HUES6 (cell line): ENCODE measurements around the gene STX19.

ENCODE experiments used
- H3K27ac ChIP-seq: 2 replicates; pipeline ENCODE4 v1.7.0; 2013; ENCODE audit warnings: low read depth, mild to moderate bottlenecking, low read length, inconsistent platforms
- H3K27me3 ChIP-seq: 2 replicates; pipeline ENCODE4 v1.6.1; 2013; ENCODE audit warnings: low read length; ENCODE audit not compliant: control insufficient read depth, insufficient read depth
- H3K36me3 ChIP-seq: 2 replicates; pipeline ENCODE4 v1.6.1; 2013; ENCODE audit warnings: low read length; ENCODE audit not compliant: control insufficient read depth, insufficient read depth
- H3K4me1 ChIP-seq: 2 replicates; pipeline ENCODE4 v1.6.1; 2013; ENCODE audit warnings: low read length; ENCODE audit not compliant: control insufficient read depth, insufficient read depth
- H3K4me3 ChIP-seq: 2 replicates; pipeline ENCODE4 v1.5.1; 2013; ENCODE audit warnings: low read depth, low read length
- H3K9ac ChIP-seq: one replicate; pipeline ENCODE4 v1.6.1; 2013; ENCODE audit warnings: mild to moderate bottlenecking, low read length
- H3K9me3 ChIP-seq: 2 replicates; pipeline ENCODE4 v1.6.1; 2013; ENCODE audit warnings: low read depth, low read length; ENCODE audit not compliant: control insufficient read depth, insufficient read depth

STX19 gene

DNA sequence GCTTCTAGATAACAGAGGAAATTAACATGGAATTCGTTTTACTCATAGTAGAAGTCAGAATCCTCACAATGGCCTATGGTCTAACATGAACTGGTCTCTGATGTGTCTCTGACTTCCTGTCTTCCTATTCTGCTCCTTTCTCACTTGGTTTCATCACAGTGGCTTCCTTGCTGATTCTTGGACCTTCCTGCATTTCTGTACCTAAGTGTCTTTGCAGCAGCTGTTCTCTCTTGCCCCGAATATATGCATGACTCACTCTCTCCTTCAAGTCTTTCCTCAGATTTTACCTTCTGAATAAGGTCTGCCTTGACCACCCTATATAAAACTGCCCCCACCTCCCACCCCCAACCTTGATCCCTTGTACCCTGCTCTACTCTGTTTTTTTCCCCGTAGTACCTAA is 34.3 kb downstream of the STX19 start:
- Histone ChIP-seq H3K9ac (no peak overlapping the region), H3K27me3 (no peaks in the 10 kb centered on the region), H3K9me3 (no peaks in the 10 kb centered on the region; the same call in 1 of the 2 replicates), H3K4me3 (no peak overlapping the region), H3K4me1 (peaks cover 3% of the 10 kb centered on the region; the same call in 1 of the 2 replicates), H3K36me3 (peaks cover 4% of the 10 kb centered on the region; the same call in 1 of the 2 replicates), H3K27ac (no peak overlapping the region)

- H3K4me1 ChIP-seq = peaks cover 3% of the 10 kb centered on the region; the same call in 1 of the 2 replicates
- H3K4me3 ChIP-seq = no peak overlapping the region
- H3K27ac ChIP-seq = no peak overlapping the region
- no peaks in the 10 kb centered on the region for H3K27me3 ChIP-seq
- H3K9ac ChIP-seq = no peak overlapping the region
- H3K9me3 ChIP-seq = no peaks in the 10 kb centered on the region; the same call in 1 of the 2 replicates
- peaks cover 4% of the 10 kb centered on the region; the same call in 1 of the 2 replicates for H3K36me3 ChIP-seq
These were observed 36.2 kb downstream of the STX19 start for GRCh38 chr3:93992207-93992606.

DNA sequence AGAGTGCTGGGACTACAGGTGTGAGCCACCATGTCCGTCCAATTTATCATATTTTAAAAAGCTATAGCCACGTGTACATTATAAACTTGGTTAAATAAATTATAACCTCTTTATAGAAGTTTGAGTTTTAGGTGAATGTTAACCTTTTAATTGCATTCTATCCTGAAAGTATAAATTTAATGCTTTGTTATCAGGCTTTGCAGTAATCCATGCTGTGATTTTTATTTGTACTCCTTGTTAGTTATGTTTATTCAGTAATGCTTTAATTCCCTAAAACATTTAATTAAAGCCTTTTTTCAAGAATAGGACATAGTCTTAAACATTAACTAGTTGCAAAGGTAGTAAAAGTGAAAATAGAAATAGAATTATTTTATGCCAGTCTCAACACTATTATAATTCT is 36.8 kb downstream of the STX19 start:
- Histone ChIP-seq H3K9ac (no peak overlapping the region), H3K4me3 (no peak overlapping the region), H3K4me1 (peaks cover 3% of the 10 kb centered on the region; the same call in 1 of the 2 replicates), H3K9me3 (no peaks in the 10 kb centered on the region), H3K27me3 (no peaks in the 10 kb centered on the region), H3K36me3 (peaks cover 2% of the 10 kb centered on the region; the same call in 1 of the 2 replicates), H3K27ac (no peak overlapping the region)

GRCh38 chr3:93989241-93989640 is 39.2 kb downstream of the STX19 start:
- no peak overlapping the region for H3K9ac ChIP-seq
- H3K9me3 ChIP-seq = no peaks in the 10 kb centered on the region
- H3K27me3 ChIP-seq = no peaks in the 10 kb centered on the region

DNA sequence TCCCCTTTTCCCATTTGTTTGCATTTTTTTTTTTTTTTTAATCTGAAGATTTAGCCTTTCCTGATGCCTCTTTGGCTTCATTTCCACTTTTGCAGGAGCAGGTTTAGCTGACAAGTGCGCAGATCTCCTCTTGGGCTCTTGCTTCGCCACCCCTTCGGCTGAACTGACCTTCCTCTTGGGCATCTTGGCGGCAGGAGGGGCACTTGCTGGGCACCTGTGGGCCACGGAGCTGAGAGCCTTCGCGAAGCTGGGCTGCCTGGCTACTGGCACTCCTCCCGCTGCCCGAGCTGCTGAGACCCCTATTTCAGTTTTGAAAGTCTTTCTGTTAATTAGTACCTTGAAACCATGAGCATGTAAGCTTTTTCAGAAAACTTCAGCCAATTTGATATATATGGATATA is 39.6 kb downstream of the STX19 start:
- no peaks in the 10 kb centered on the region for H3K9me3 ChIP-seq
- H3K36me3 ChIP-seq = no peaks in the 10 kb centered on the region
- no peak overlapping the region for H3K27ac ChIP-seq
- no peak overlapping the region for H3K4me3 ChIP-seq
- no peak overlapping the region for H3K9ac ChIP-seq
- H3K27me3 ChIP-seq = no peaks in the 10 kb centered on the region
- H3K4me1 ChIP-seq = no peaks in the 10 kb centered on the region

More at GRCh38 chr3:93989241-93989640, 39.2 kb downstream of the STX19 start:
- Histone ChIP-seq H3K4me1 (peaks cover 3% of the 10 kb centered on the region; the same call in 1 of the 2 replicates), H3K4me3 (no peak overlapping the region), H3K27ac (no peak overlapping the region), H3K36me3 (no peaks in the 10 kb centered on the region)

GRCh38 chr3:93988283-93988682 is 40.1 kb downstream of the STX19 start:
- Histone ChIP-seq H3K27me3 (no peaks in the 10 kb centered on the region), H3K27ac (no peak overlapping the region), H3K4me3 (no peak overlapping the region), H3K9ac (no peak overlapping the region), H3K4me1 (no peaks in the 10 kb centered on the region), H3K36me3 (no peaks in the 10 kb centered on the region), H3K9me3 (no peaks in the 10 kb centered on the region)

DNA sequence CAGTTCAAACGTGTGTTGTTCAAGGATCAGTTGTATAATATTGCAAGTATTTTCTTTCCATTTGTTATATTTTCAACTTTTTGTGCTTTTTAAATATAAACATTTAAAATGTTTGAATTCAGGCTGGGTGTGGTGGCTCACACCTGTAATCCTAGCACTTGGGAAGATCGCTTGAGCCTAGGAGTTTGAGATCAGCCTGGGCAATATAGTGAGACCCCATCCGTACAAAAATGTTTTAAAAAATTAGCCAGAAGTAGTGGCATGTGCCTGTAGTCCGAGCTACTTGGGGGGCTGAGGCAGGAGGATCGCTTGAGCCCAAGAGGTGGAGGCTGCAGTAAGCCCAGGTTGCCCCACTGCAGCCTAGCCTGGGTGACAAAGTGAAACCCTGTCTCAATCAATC is 43.8 kb downstream of the STX19 start:
- no peak overlapping the region for H3K27ac ChIP-seq
- no peak overlapping the region for H3K9ac ChIP-seq
- H3K9me3 ChIP-seq = no peaks in the 10 kb centered on the region
- no peaks in the 10 kb centered on the region for H3K27me3 ChIP-seq
- no peaks in the 10 kb centered on the region for H3K36me3 ChIP-seq
- no peak overlapping the region for H3K4me3 ChIP-seq
- peaks cover under 1% of the 10 kb centered on the region; the same call in 1 of the 2 replicates for H3K4me1 ChIP-seq

GRCh38 chr3:93983408-93983807 is 45.0 kb downstream of the STX19 start:
- Histone ChIP-seq H3K27me3 (no peaks in the 10 kb centered on the region), H3K9me3 (no peaks in the 10 kb centered on the region), H3K36me3 (no peaks in the 10 kb centered on the region), H3K4me1 (peaks cover 4% of the 10 kb centered on the region; the same call in 1 of the 2 replicates), H3K9ac (no peak overlapping the region), H3K27ac (no peak overlapping the region), H3K4me3 (no peak overlapping the region)

GRCh38 chr3:93981649-93982048 is 46.7 kb downstream of the STX19 start:
- Histone ChIP-seq H3K9ac (no peak overlapping the region), H3K27ac (no peak overlapping the region), H3K4me3 (peak overlapping the region; percentile 65; the same call in 1 of the 2 replicates), H3K4me1 (peaks cover 4% of the 10 kb centered on the region; the same call in 1 of the 2 replicates), H3K9me3 (no peaks in the 10 kb centered on the region), H3K27me3 (no peaks in the 10 kb centered on the region), H3K36me3 (no peaks in the 10 kb centered on the region)

DNA sequence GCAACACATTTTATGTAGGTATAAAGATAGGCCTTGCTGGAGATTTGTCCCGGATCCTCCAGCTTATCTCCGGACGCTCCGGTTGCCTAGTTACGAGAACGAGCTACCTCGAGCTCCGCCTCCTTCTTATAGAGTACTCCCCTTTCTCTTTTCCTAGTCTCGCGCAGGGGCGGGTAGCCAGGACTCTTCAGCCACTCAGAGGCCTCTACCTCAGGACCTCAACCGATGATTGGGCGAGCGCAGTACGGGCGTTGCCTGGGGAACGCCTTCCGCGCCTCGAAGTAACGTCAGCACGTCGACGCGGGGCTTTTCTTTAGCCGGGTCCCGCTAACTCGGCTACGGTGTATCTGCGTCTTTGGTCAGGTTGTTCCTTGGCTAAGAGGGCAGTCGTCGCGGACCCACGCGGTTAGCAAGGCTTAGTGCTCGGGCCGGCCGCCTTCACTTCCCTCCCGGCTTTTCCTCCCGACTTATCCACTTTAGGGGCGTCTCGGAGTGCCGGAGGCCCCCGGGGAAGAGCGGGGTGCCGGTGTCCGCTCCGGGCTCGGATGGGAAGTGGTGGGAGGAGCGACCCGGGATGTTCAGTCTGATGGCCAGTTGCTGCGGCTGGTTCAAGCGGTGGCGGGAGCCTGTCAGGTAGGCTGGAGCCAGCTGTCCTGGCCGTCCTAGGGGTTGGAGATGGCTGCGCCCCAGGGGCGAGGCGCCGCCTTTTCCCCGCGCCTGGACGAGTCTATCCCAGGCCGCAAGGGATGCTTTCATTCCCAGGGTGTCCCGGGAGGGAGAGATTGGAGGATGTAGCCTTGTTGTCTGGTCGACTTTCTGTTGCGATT is 48.3 kb downstream of the STX19 start, which contains the start of gene ARL13B:
TSS of gene ARL13B (plus strand) at position 306 of the 827 bp plus-strand sequence. CDS start at position 575, 269 bp downstream.
- Histone ChIP-seq H3K27me3 (no peaks in the 10 kb centered on the region), H3K4me3 (peak within 1 kb of the TSS; percentile 65), H3K4me1 (peaks cover 4% of the 10 kb centered on the region; the same call in 1 of the 2 replicates), H3K9me3 (no peaks in the 10 kb centered on the region), H3K27ac (peak within 1 kb of the TSS; percentile 21; the same call in 1 of the 2 replicates), H3K36me3 (no peaks in the 10 kb centered on the region), H3K9ac (peak within 1 kb of the TSS; percentile 66)
